Neural cell (in vitro differentiated cells): ENCODE data around the gene TTC21A.

ENCODE experiments used
- CTCF ChIP-seq: fragments of 450-650 bp; IDR thresholded peaks from 2 replicates; pipeline ENCODE4 v1.5.1; 2014; ENCODE audit warnings: antibody characterized with exemption, mild to moderate bottlenecking, moderate library complexity; ENCODE audit not compliant: poor library complexity, severe bottlenecking
- EP300 ChIP-seq: fragments of 450-650 bp; conservative IDR thresholded peaks from 2 replicates; pipeline ENCODE4 v1.6.1; 2014; ENCODE audit warnings: antibody characterized with exemption, mild to moderate bottlenecking, moderate library complexity; ENCODE audit not compliant: poor library complexity, severe bottlenecking
- EZH2 ChIP-seq: fragments of 200-600, 300-800 bp; shearing (Covaris generic), sonication (generic); IDR thresholded peaks from 2 replicates; pipeline ENCODE4 v1.6.1; 2014; ENCODE audit warnings: antibody characterized with exemption, low read length, borderline replicate concordance, mild to moderate bottlenecking; ENCODE audit not compliant: insufficient read depth, poor library complexity, severe bottlenecking
- MXI1 ChIP-seq: fragments of 450-650 bp; conservative IDR thresholded peaks from 2 replicates; pipeline ENCODE4 v1.6.1; 2014; ENCODE audit warnings: antibody characterized with exemption, mild to moderate bottlenecking; ENCODE audit not compliant: poor library complexity, severe bottlenecking
- POLR2AphosphoS5 ChIP-seq: IDR thresholded peaks from 2 replicates; pipeline ENCODE4 v1.6.1; 2012
- RAD21 ChIP-seq: fragments of 450-650 bp; conservative IDR thresholded peaks from 2 replicates; pipeline ENCODE4 v1.6.1; 2014; ENCODE audit warnings: antibody characterized with exemption, mild to moderate bottlenecking, moderate library complexity
- SMC3 ChIP-seq: fragments of 450-650 bp; conservative IDR thresholded peaks from 2 replicates; pipeline ENCODE4 v1.6.1; 2014; ENCODE audit warnings: antibody characterized with exemption, mild to moderate bottlenecking, moderate library complexity; ENCODE audit not compliant: poor library complexity
- TAF1 ChIP-seq: IDR thresholded peaks from 2 replicates; pipeline ENCODE4 v1.6.1; 2012; ENCODE audit warnings: low read depth
- TF ChIP-seq, protein P1 (sequence below): IDR thresholded peaks from 2 replicates; pipeline ENCODE4 v1.6.1; 2012; ENCODE audit warnings: borderline replicate concordance

DNA sequence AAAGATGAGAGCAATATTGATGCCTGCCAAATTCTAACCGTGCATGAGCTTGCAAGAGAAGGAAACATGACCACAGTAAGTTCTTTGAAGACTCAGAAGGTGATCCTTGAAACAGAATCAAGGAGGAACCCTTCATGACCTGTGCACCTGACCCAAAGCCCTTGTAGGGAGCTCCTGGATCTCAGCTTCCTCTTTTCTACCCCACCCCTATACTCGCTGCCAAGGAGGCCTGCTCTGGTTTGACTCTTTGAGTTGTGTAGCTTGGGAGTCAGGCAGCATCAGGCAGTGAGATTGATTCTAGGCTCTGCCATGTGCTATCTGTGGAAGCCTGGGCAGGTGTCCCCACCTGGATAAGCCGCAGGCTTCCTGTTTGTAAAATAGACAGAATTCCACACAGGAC, 10.6 kb downstream of the TTC21A start:
- TF ChIP-seq CTCF = no peak
- no peak for TF ChIP-seq SMC3
- TF ChIP-seq POLR2AphosphoS5 = no peak
- no peak for TF ChIP-seq RAD21
- TF ChIP-seq, protein P1, sequence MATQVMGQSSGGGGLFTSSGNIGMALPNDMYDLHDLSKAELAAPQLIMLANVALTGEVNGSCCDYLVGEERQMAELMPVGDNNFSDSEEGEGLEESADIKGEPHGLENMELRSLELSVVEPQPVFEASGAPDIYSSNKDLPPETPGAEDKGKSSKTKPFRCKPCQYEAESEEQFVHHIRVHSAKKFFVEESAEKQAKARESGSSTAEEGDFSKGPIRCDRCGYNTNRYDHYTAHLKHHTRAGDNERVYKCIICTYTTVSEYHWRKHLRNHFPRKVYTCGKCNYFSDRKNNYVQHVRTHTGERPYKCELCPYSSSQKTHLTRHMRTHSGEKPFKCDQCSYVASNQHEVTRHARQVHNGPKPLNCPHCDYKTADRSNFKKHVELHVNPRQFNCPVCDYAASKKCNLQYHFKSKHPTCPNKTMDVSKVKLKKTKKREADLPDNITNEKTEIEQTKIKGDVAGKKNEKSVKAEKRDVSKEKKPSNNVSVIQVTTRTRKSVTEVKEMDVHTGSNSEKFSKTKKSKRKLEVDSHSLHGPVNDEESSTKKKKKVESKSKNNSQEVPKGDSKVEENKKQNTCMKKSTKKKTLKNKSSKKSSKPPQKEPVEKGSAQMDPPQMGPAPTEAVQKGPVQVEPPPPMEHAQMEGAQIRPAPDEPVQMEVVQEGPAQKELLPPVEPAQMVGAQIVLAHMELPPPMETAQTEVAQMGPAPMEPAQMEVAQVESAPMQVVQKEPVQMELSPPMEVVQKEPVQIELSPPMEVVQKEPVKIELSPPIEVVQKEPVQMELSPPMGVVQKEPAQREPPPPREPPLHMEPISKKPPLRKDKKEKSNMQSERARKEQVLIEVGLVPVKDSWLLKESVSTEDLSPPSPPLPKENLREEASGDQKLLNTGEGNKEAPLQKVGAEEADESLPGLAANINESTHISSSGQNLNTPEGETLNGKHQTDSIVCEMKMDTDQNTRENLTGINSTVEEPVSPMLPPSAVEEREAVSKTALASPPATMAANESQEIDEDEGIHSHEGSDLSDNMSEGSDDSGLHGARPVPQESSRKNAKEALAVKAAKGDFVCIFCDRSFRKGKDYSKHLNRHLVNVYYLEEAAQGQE = no peak
- no peak for TF ChIP-seq MXI1
- no peak for TF ChIP-seq EZH2
- no peak for TF ChIP-seq EP300
- no peak for TF ChIP-seq TAF1
